Suprapubic skin (tissue), 4 donors: ENCODE measurements around the gene KLF15.

Source experiments
- CTCF ChIP-seq, 2 donors: fragments of 200-600 bp in 1 of 2; fragments of 450-650 bp in 1 of 2; sonication (generic) in 1 of 2; IDR thresholded peaks; one replicate each; pipeline ENCODE4 v1.5.1; 2016 to 2019; ENCODE audit warnings: antibody characterized with exemption in 2 of 2, mild to moderate bottlenecking in 1 of 2, moderate library complexity in 1 of 2
- EP300 ChIP-seq: sonication (generic); formaldehyde crosslinking; IDR thresholded peaks from one replicate; pipeline ENCODE4 v1.6.1; 2017; ENCODE audit warnings: antibody characterized with exemption
- POLR2A ChIP-seq, 2 donors: fragments of 450-650 bp; IDR thresholded peaks; one replicate each; pipeline ENCODE4 v1.6.1; 2017; ENCODE audit warnings: antibody characterized with exemption in 2 of 2, mild to moderate bottlenecking in 2 of 2, moderate library complexity in 2 of 2
- POLR2AphosphoS5 ChIP-seq, 3 donors: sonication (generic); formaldehyde crosslinking; IDR thresholded peaks; one replicate each; pipeline ENCODE4 v1.6.1; 2017; ENCODE audit warnings: antibody characterized with exemption in 3 of 3

- TF ChIP-seq CTCF (IDR thresholded peaks at IDR 0.05) (no peak), POLR2AphosphoS5 (IDR thresholded peaks at IDR 0.05) (no peak), POLR2A (IDR thresholded peaks at IDR 0.05) (no peak), EP300 (no peak)
These were observed 35.7 kb downstream of the KLF15 start for GRCh38 chr3:126321490-126321889.
